Activated CD4-positive, alpha-beta T cell treated with anti-CD3 and anti-CD28 coated beads, Interleukin-2, amount 50 U/mL, for 16 hours (primary cell): ENCODE results near the gene CCDC78.
"Not testable (repeated sequence)": the region's sequence is repeated elsewhere in the genome, so short reads cannot be mapped to it uniquely, and the experiment has no call there.

Experiments used
- DNase-seq: peaks from one replicate; pipeline ENCODE4 v3.0.0-alpha.2; 2020

CCDC78 gene

DNA sequence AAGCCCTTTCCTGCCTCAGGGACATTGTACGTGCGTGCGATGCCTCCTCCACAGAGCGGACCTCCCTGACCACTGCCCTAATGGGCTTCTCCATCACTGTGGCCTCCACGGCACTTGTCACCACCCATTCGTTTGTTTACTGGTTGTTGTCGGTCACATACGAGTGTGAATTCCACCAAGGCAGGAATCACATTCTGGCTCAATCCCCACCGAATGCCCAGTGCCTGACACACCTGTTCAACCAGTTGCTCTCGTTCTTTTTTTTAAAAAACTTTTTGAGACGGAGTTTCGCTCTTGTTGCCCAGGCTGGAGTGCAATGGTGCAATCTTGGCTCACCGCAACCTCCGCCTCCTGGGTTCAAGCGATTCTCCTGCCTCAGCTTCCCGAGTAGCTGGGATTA lies 35.0 kb downstream of the CCDC78 start:
- not testable (repeated sequence) for DNase-seq

DNA sequence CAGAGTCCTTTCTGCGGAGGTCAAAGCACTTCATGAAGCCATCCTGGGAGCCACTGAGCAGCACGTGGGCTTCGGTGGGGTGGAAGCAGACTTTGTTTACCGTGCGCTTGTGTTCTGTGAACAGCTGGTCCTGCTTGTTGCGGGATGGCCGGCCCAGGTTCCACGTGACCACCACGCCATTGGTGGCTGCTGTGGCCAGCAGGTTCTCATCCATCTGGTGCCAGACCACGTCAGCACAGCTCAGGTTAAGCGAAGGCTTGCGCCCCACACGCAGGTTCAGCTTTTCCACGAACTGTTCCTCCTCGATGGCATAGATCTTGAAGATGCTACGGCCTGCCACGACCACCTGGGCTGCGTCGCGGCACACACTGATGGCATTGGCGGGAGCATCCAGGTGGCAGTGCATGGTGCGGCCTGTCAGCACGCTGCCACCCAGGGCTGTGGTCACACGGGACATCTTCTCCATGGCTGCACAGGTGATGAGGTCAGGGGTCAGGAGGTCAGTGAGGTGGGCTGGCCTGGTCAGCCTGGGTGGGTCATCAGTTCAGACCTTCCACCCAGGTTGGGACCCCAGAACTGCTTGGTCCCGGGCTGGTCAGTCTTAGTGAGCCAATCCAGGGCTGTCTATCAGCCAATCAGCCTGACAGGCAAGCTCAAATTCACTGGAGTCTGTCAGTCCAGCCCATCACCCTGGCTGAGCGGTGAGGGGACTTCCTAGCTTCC lies 36.9 kb downstream of the CCDC78 start:
- no peak for DNase-seq

GRCh38 chr16:687499-687898 lies 38.7 kb downstream of the CCDC78 start:
- DNase-seq, result no peak

DNA sequence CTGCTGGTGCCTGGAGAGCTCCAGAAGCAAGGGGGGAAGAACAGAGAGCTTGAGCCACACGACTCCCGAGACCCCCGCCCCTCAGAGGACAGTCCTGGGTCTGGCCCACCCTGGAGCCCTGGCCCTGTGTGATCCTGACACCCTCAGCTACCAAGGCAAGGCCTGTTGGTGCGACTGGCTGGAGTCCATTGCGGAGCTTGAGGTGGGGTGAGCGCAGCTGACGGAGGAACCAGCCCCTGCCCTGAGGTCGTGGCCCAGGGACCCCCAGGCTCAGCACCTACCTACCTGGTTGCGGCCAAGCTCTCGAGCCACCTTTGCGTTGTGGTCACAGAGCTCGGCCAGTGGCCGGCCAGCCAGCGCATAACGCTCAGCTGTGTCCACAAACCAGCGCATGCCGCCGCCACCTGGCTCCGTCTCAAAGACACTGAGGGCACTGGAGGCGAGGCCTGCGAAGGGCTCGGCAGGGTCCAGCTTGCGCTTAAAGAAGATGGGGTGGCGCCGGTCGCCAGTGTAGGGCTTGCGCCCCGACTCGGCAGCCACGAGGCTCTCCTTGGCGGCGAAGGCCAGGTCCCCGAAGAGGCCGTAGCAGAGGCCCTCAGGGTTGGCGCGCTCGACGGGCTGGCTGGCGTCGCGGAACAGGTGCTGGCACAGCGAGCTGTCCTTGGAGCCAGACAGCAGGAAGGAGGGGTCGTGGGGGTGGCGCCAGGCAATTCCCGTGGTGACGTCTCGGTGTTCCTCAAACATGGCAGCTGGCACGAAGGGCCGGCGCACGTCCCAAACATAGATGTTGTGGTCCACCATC lies 39.6 kb downstream of the CCDC78 start:
- DNase-seq, result no peak

DNA sequence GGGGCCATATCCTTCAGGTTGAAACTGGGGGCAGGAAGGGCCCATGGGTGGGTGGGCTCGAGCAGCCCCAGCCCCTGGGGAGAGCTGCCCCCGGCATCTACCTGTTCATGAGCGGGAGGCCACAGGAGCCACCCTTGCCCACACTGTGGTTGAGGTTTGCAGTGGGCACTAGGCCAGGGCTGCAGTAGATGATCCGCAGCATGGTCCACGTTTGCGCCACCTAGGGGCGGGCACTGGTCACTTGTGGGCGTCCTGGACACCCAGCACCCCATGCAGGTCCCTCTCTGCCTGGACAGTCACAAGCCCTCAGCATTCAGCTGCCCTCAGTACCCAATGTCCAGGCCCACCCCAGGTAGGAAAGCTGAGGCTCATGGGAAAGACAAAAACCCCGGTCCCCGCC lies 40.3 kb downstream of the CCDC78 start:
- no peak for DNase-seq

GRCh38 chr16:684961-685696 lies 41.1 kb downstream of the CCDC78 start:
- no peak for DNase-seq

DNA sequence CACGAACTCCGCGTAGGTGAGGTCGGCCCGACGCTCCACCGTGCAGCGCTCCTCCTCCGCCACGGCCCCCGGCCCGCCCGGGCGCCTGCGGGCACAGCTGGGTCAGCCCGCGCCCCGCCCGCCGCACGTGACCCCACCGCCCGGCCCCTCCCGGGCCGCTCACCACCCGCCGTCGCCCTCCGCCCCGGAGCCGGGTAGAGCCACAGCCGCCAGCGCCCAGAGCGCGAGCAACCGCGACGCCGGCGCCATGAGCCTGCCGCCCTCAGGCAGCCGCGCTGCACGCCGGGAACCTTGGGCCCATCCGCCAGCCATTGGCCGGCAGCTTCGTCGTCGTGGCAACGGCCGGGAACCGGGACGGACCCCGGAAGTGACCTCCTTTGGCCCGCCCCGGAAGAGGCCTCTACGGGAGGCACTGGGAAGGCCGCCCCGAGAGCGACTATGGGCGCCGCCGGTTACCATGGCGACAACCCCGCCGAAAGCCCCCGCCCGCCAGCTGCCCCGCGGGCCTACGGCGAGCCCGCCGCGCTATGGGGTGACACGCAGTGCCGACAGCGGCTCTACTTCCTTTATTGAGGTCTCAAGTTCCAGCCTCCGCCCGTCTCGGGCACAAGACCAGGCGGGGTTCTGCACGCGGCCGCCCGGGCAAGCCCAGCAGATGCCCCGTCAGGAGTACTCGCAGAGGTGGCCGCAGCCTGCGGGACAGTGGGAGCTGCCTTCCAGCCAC lies 42.0 kb downstream of the CCDC78 start, which contains the start of gene JMJD8:
Gene JMJD8 (minus strand): TSS at position 264 of the 724 bp plus-strand sequence. CDS start 15 bp downstream, at position 249.
- DNase-seq, result peak; percentile 98

DNA sequence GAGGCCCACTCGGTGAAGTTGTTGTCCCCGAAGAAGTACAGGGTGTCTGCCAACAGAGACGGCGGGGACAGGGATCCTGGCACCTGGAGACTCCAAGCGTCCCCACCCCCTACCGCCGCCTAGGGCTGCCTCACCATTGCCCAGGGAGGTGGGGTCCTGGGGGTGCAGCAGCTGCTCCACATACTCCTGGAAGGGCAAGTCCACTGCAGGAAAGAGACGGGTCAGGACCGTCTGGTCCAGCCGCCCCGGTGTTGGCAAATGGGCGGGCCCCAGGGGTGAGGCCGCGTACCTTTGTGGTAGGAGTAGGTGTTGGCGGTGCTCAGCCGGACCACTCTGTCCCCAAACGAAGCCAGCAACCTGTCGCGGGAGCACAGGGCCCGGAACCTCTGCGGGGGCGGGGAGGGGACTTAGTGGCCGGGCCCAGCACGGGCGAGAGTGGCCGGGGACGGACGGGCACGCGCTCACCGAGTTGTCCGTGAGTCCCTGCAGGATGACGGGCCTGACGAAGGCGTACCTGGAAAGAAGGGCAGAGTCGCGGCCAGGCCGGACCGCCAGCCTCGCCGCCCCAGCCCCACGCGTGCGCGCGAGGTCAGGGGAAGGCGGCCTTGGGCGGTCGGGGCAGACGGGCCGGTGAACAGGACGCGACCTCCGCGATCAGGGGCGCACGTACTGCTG lies 42.7 kb downstream of the CCDC78 start:
- DNase-seq, result no peak

DNA sequence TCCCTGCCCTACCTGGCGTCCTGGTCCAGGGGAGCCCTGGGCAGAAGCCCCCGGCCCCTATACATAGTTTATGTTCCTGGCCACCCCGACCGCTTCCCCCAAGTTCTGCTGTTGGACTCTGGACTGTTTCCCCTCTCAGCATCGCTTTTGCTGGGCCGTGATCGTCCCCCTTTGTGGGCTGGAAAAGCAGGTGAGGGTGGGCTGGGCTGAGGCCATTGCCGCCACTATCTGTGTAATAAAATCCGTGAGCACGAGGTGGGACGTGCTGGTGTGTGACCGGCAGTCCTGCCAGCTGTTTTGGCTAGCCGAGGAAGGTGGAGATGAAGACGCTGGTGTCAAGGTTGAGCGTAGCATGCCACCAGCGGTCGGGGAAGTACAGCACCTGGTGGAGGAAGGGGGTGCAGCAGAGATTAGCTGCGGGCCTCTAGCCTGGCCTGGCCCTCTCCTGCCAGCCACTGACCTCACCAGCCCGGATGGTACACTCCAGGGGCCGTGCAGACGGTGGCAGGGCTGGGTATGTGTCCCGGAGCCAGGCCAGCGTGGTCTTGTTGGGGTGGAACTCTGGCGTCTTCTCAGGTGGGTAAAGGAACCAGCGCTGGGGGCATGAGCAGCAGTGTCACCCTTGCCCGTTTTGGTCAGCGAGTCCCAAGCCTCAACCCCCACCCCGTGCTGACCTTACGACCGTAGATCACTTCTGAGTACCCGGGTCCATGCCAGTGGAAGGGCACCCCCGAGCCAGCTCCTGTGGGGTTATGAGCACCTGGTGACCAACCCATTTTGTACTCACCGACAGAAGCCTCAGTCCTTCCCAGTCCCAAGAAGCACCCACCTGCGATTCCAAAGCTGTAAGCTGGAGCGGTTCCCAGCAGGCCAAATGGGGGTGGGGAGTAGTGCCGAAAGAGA lies 43.5 kb downstream of the CCDC78 start:
- DNase-seq, result no peak

GRCh38 chr16:681746-682427 lies 44.4 kb downstream of the CCDC78 start:
- DNase-seq, result no peak

DNA sequence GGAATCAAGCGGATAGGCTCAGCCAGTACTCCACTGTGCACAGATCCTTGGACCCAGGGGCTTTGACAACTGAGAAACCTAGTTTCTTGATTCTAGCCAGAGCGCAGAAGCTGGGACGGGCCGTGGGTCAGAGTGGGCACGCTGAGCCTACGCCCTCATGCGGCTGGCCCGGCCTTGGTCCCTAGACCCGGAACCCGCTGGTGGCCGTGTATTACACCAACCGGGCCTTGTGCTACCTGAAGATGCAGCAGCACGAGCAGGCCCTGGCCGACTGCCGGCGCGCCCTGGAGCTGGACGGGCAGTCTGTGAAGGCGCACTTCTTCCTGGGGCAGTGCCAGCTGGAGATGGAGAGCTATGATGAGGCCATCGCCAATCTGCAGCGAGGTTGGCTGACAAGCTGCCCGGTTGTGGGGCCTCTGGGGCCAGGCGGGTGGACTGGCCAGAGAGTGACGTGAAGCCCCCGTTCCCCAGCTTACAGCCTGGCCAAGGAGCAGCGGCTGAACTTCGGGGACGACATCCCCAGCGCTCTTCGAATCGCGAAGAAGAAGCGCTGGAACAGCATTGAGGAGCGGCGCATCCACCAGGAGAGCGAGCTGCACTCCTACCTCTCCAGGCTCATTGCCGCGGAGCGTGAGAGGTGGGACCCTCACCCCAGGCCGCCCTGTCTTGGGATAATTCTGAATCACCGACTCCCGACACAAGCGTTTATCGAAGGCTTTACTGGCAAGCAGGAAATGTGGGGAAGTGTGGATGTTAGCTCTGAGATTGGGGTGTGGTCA lies 45.1 kb downstream of the CCDC78 start:
- DNase-seq, result peak; percentile 29

GRCh38 chr16:680625-680945 lies 45.7 kb downstream of the CCDC78 start:
- DNase-seq, result no peak

- peak; percentile 92 for DNase-seq
Measured at GRCh38 chr16:679814-680624, 46.2 kb downstream of the CCDC78 start, which contains the start of gene STUB1. TSS of gene STUB1 (plus strand) at chr16:680410. CDS start at chr16:680526, 116 bp downstream.

- DNase-seq, result peak; percentile 65
Measured at GRCh38 chr16:678858-679813, 47.1 kb downstream of the CCDC78 start.

DNA sequence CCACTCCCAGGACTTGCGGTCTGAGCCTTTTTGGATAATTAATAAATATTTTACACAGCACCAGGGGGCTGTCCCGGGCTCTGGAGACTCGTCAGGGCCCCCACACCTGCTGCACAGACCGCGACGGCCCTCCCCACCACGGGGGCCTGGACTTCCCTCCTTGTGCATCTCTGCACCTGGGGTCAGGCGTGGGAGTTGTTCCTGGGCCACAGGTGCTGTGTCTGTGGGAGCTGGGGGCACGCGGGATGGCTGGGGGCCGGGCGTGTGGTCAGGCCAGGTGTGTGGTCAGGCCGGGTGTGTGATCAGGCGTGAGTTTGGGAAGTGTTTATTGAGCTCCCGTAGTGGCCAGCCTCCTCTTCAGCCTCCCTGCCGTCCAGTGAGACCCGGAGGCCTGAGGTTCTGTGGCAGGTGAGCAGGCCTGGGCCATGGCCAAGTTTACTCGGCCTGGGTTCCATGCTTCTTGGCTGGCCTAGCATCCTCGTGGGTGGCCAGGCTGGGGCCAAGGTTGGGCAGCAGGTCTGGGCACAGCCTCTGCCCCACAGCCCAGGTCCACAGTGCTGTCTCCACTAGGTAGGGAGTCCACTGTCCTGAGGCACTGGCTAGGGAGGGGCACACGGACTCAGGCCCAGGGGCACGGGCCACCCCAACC lies 47.9 kb downstream of the CCDC78 start:
- no peak for DNase-seq

- DNase-seq, result no peak
Measured at GRCh38 chr16:677316-678190, 48.7 kb downstream of the CCDC78 start.
